Keratinocyte (primary cell): ENCODE results near the gene RAMAC. TPM values are rescaled to one million over a fixed set of nuclear protein-coding genes. Genes with fewer than 3 reads are reported as not detected.

Source experiments
- DNase-seq: peaks from one replicate; pipeline ENCODE4 v3.0.0-alpha.2; 2011; ENCODE audit warnings: low read depth, missing footprints, low spot score
- FAIRE-seq: peaks from 2 replicates; lab custom pipeline; 2011; peaks lifted over from hg19 to GRCh38; lab: Jason Lieb, UNC
- H2AFZ ChIP-seq: 2 replicates; pipeline ENCODE4 v1.6.0; 2012; ENCODE audit warnings: low read length, control low read depth, inconsistent platforms; ENCODE audit not compliant: control insufficient read depth
- H3K27ac ChIP-seq: 2 replicates; pipeline ENCODE4 v1.5.1; 2011; ENCODE audit warnings: low read length; ENCODE audit not compliant: control insufficient read depth, insufficient read depth
- H3K27me3 ChIP-seq: 3 replicates; pipeline ENCODE4 v1.6.0; 2011; ENCODE audit warnings: low read length; ENCODE audit not compliant: control insufficient read depth, insufficient read depth; ENCODE audit errors: extremely low read depth
- H3K36me3 ChIP-seq, 2 experiments: 2 replicates in 1 of 2; 3 replicates in 1 of 2; pipeline ENCODE4 v1.5.1; 2011; ENCODE audit warnings: low read length in 2 of 2, mild to moderate bottlenecking in 1 of 2; ENCODE audit not compliant: control insufficient read depth in 2 of 2, insufficient read depth in 2 of 2; ENCODE audit errors: extremely low read depth in 1 of 2
- H3K4me1 ChIP-seq: 3 replicates; pipeline ENCODE4 v1.5.1; 2011; ENCODE audit warnings: low read length; ENCODE audit not compliant: control insufficient read depth, insufficient read depth; ENCODE audit errors: extremely low read depth
- H3K4me2 ChIP-seq: 3 replicates; pipeline ENCODE4 v1.6.0; 2011; ENCODE audit warnings: low read depth, low read length; ENCODE audit not compliant: control insufficient read depth, insufficient read depth; ENCODE audit errors: extremely low read depth
- H3K4me3 ChIP-seq, 3 experiments: fragments of 200-600 bp in 1 of 3; sonication (generic) in 1 of 3; 2 replicates in 2 of 3; 3 replicates in 1 of 3; pipeline ENCODE4 v1.5.1; 2011 to 2016; ENCODE audit warnings: low read length in 3 of 3, mild to moderate bottlenecking in 3 of 3, control low read depth in 2 of 3, inconsistent platforms in 1 of 3, low read depth in 1 of 3, mixed read lengths in 1 of 3, mixed run types in 1 of 3, moderate library complexity in 1 of 3; ENCODE audit not compliant: control insufficient read depth in 2 of 3, insufficient read depth in 2 of 3; ENCODE audit errors: extremely low read depth in 1 of 3
- H3K79me2 ChIP-seq: 2 replicates; pipeline ENCODE4 v1.6.0; 2012; ENCODE audit warnings: low read length; ENCODE audit not compliant: control insufficient read depth, insufficient read depth
- H3K9ac ChIP-seq: 3 replicates; pipeline ENCODE4 v1.6.0; 2011; ENCODE audit warnings: low read length; ENCODE audit not compliant: control insufficient read depth, insufficient read depth; ENCODE audit errors: extremely low read depth
- H3K9me1 ChIP-seq: 3 replicates; pipeline ENCODE4 v1.6.0; 2011; ENCODE audit warnings: low read length; ENCODE audit not compliant: control insufficient read depth, insufficient read depth; ENCODE audit errors: extremely low read depth
- H3K9me3 ChIP-seq: 2 replicates; pipeline ENCODE4 v1.5.1; 2012; ENCODE audit warnings: low read depth, low read length; ENCODE audit not compliant: control insufficient read depth
- H4K20me1 ChIP-seq: 3 replicates; pipeline ENCODE4 v1.6.0; 2011; ENCODE audit warnings: low read length; ENCODE audit not compliant: control insufficient read depth, insufficient read depth; ENCODE audit errors: extremely low read depth
- EZH2 ChIP-seq: IDR thresholded peaks from one replicate; pipeline ENCODE4 v1.6.1; 2012; ENCODE audit warnings: inconsistent platforms, mild to moderate bottlenecking, low read length, moderate library complexity
- dilution Hi-C: fragments of 300-500 bp; cut with MboI; formaldehyde crosslinking; loops from one replicate; pipeline ENCODE4 v1.7.0; 2020; ENCODE audit warnings: low sequenced_read_pairs; ENCODE audit not compliant: extremely low pct_ligation_motif_present
- polyA plus RNA-seq, 5 experiments: library from polyadenylated mRNA; depleted of rRNA in 3 of 5; stranded (reverse) in 3 of 5; stranded (forward) in 1 of 5; unstranded in 1 of 5; fragments of >200 nt; gene quantifications; 1 replicate in 1 of 5; 2 replicates in 3 of 5; 3 replicates in 1 of 5; pipeline versions ENCODE4 v1.2.1 to v1.2.3, GENCODE V29; 2011 to 2012; ENCODE audit warnings: missing spikeins in 2 of 5, low read depth in 1 of 5, low replicate concordance in 1 of 5
- TF ChIP-seq, protein P1 (sequence below), 3 experiments: IDR thresholded peaks in 1 of 3; conservative IDR thresholded peaks in 1 of 3; optimal IDR thresholded peaks in 1 of 3; 2 replicates in 2 of 3; 3 replicates in 1 of 3; pipeline versions ENCODE3 to v1.5.1; 2011; ENCODE audit warnings: low read length in 3 of 3, mild to moderate bottlenecking in 3 of 3, moderate library complexity in 2 of 3, control low read depth in 1 of 3, inconsistent platforms in 1 of 3; ENCODE audit not compliant: insufficient read depth in 2 of 3; ENCODE audit errors: extremely low read depth in 1 of 3

The RAMAC gene
- polyA plus RNA-seq, 1 donor (not counting 4 experiments of a cell fraction or from before 2014, with no cell fraction given) = 35.3 TPM

DNA sequence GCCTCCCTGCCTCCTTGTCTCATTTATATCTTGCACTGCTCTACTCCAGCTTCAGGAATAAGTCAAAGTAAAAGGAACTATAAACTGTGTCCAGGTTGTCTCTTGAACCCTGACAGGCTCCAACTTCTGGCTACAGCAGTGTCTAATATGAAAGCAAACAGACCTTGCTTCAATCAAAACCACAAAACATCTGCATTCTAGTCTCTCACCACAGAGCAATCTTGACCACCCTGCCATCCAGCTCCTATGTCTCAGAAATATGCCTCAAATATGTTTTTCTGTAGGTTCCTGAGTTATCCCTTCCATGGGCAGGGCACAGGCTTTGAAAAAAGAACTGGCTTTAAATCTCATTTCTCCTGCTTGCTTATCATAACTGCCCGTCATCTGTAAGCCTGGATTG, 13.0 kb upstream of the RAMAC start:
- Histone ChIP-seq H3K9me3 (no peaks in the 10 kb centered on the region), H3K79me2 (no peaks in the 10 kb centered on the region), H3K9ac (no peak overlapping the region), H3K9me1 (no peaks in the 10 kb centered on the region), H3K4me3 (no peak overlapping the region), H3K4me1 (no peaks in the 10 kb centered on the region), H3K36me3 (no peaks in the 10 kb centered on the region), H3K4me2 (no peak overlapping the region), H3K27me3 (peaks cover 4% of the 10 kb centered on the region), H3K27ac (no peak overlapping the region), H4K20me1 (no peaks in the 10 kb centered on the region), H2AFZ (no peak overlapping the region)
- DNase-seq (no peak), FAIRE-seq (no peak)
- TF ChIP-seq, protein P1, sequence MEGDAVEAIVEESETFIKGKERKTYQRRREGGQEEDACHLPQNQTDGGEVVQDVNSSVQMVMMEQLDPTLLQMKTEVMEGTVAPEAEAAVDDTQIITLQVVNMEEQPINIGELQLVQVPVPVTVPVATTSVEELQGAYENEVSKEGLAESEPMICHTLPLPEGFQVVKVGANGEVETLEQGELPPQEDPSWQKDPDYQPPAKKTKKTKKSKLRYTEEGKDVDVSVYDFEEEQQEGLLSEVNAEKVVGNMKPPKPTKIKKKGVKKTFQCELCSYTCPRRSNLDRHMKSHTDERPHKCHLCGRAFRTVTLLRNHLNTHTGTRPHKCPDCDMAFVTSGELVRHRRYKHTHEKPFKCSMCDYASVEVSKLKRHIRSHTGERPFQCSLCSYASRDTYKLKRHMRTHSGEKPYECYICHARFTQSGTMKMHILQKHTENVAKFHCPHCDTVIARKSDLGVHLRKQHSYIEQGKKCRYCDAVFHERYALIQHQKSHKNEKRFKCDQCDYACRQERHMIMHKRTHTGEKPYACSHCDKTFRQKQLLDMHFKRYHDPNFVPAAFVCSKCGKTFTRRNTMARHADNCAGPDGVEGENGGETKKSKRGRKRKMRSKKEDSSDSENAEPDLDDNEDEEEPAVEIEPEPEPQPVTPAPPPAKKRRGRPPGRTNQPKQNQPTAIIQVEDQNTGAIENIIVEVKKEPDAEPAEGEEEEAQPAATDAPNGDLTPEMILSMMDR (optimal IDR thresholded peaks at IDR 0.05 in 1 of 3, IDR thresholded peaks at IDR 0.05 in 1 of 3, conservative IDR thresholded peaks at IDR 0.05 in 1 of 3; ENCODE audit: extremely low read depth in 1 of 3, insufficient read depth in 2 of 3, low read length in 3 of 3) = no peak
- no peak for TF ChIP-seq EZH2
- dilution Hi-C loops = no loop called here

DNA sequence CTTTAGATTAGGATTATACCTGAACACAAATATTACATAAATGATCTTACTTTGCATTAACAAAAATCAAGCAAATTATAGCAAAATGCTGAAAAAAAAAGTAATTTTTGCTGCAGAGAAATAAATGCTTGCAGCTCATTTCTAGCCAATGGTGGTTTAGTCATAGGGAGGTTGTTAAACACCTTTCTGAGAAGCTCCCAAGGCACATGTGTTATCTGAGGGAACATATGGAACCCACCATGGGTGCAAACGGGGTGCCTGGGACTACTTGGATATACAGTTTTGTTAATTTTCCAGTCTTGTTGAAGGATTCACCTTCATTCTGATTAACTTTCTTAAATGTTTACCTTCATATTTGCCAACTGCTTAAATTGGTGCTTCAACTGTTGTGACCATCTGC, 8.9 kb upstream of the RAMAC start:
- Histone ChIP-seq H3K4me1 (no peaks in the 10 kb centered on the region), H3K9ac (no peak overlapping the region), H3K4me2 (no peak overlapping the region), H2AFZ (no peak overlapping the region), H3K9me1 (no peaks in the 10 kb centered on the region), H3K36me3 (no peaks in the 10 kb centered on the region), H3K4me3 (no peak overlapping the region), H3K9me3 (no peaks in the 10 kb centered on the region), H4K20me1 (no peaks in the 10 kb centered on the region), H3K27ac (no peak overlapping the region), H3K27me3 (no peaks in the 10 kb centered on the region), H3K79me2 (no peaks in the 10 kb centered on the region)
- FAIRE-seq (no peak), DNase-seq (no peak)
- dilution Hi-C loops = no loop called here
- no peak for TF ChIP-seq EZH2

DNA sequence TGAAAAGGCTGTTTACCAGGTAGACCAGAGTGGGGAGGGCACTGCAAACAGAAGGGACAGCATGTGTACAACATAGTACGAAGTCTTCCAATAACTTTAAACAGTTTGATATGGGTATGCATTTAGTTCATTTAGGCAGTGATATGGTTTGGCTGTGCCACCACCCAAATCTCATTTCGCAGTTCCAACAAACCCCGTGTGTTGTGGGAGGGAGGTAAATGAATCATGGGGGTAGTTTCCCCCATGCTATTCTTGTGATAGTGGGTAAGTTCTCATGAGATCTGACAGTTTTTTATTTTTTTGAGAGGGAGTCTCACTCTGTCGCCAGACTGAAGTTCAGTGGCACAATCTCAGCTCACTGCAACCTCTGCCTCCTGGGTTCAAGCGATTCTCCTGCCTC, 7.6 kb upstream of the RAMAC start:
- H3K9ac ChIP-seq = no peak overlapping the region
- FAIRE-seq (no peak), DNase-seq (no peak)
- H3K9me1 ChIP-seq = no peaks in the 10 kb centered on the region
- no peaks in the 10 kb centered on the region for H3K27me3 ChIP-seq
- no peaks in the 10 kb centered on the region for H3K9me3 ChIP-seq
- H3K27ac ChIP-seq = no peak overlapping the region
- H3K36me3 ChIP-seq = no peaks in the 10 kb centered on the region
- H2AFZ ChIP-seq = no peak overlapping the region
- no peak overlapping the region for H3K4me3 ChIP-seq
- no peaks in the 10 kb centered on the region for H3K4me1 ChIP-seq
- H3K4me2 ChIP-seq = no peak overlapping the region
- no peaks in the 10 kb centered on the region for H3K79me2 ChIP-seq
- no peaks in the 10 kb centered on the region for H4K20me1 ChIP-seq
- TF ChIP-seq EZH2 = no peak
- TF ChIP-seq, protein P1 (optimal IDR thresholded peaks at IDR 0.05 in 1 of 3, IDR thresholded peaks at IDR 0.05 in 1 of 3, conservative IDR thresholded peaks at IDR 0.05 in 1 of 3; ENCODE audit: extremely low read depth in 1 of 3, insufficient read depth in 2 of 3, low read length in 3 of 3) = no peak
- dilution Hi-C loops = no loop called here
